D721Med (cell line): Measurements from ENCODE around the gene ZC2HC1C.

Experiments
- DNase-seq: peaks from one replicate; pipeline ENCODE4 v3.0.0; 2011; ENCODE audit warnings: low spot score; ENCODE audit not compliant: insufficient read length
- FAIRE-seq: peaks from 2 replicates; lab custom pipeline; 2011; peaks lifted over from hg19 to GRCh38; lab: Jason Lieb, UNC
- CTCF ChIP-seq: IDR thresholded peaks from 2 replicates; pipeline ENCODE4 v1.5.1; 2012; ENCODE audit warnings: mild to moderate bottlenecking, control low read depth; ENCODE audit not compliant: insufficient read depth; ENCODE audit errors: missing control alignments

Gene ZC2HC1C

GRCh38 chr14:75077794-75078193 is 8.4 kb downstream of the ZC2HC1C start:
- FAIRE-seq (no peak), DNase-seq (no peak)
- no peak for TF ChIP-seq CTCF

DNA sequence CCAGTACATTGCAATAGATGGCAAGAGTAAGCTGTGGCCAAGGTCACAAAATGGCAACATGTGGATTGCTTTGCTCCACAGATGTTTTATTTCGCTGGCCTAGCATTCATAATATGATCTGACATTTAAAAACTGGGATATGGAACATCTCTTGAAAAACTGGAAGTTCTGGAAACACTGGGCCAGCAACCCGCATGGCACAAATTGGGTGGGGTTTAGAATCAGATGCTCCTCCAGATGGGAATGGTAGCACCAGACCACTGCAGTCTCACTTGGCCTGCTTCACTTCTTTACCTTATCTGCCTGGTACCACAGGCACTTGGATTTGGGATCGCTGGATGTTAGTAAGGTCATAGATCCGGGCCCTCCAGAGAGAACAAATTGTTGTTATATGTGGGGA is 10.1 kb downstream of the ZC2HC1C start:
- FAIRE-seq = no peak
- no peak for DNase-seq
- no peak for TF ChIP-seq CTCF

DNA sequence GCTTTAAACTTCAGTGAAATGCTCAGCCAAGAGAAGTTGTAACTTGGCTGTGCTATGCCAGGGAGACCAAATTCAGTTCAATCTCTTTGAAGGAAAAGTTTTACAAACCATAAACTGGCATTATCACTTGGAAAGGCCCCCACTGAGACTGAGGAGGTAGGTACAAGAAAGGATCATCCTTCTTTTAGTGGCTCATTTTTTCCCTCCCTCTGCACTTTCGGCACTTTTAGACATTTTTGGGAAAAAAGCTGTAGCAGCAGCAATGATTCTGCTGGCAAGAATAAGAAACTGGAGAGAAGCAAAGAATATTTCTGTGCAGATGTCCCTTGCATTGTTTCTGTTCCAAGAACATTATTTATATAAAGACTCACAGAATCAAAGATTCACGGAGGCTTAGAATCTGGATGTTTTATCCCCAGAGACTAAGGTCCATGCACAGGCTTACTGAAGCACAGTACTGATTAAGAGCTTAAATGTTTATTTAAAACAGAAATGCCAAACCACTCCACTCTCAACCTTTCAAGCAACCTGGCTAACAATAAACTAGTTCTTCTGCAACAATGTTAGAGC is 12.3 kb downstream of the ZC2HC1C start:
- no peak for TF ChIP-seq CTCF
- no peak for FAIRE-seq
- no peak for DNase-seq

DNA sequence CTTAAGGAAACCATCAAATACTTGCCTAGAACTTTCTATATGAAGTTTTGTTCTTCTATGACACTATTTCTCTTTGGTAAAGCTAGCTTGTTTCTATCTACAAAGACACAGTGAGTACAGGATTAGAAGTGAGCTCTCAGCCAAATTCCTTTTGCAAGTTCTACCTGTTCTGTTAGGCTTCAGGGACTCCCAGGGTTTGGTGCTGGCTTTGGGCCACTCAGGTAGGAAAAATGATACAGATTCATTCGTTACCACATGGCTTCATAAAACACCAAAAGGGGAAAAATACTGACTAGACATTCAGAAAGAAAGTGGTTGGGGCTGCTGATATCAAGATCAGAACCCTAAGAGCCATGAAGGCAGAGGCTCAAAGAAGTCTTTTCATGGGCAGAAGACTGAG is 13.8 kb downstream of the ZC2HC1C start:
- no peak for TF ChIP-seq CTCF
- FAIRE-seq = no peak

GRCh38 chr14:75084513-75084912 is 15.1 kb downstream of the ZC2HC1C start:
- DNase-seq = no peak
- TF ChIP-seq CTCF = peak; percentile 10
- no peak for FAIRE-seq

More for the DNA sequence above, 13.8 kb downstream of the ZC2HC1C start:
- no peak for DNase-seq

DNA sequence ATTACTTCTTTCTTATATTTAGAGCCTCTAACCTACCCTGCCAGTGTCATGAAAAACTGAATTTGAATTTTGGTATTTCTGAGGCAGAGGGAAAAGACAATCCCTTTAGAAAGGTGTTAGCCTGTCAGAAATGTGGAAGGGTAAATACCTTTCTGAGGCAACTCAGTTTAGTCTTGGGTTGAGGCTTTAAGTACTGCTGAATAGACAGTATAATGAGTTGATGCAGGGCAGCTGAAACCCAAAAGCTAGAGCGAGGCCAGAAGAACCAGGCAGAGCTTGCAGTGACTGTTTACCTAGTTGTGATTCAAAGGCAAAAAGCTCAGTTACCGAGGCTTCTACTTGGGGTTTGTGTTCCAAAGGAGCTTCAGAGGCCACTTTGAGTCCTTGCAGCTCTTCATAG is 18.7 kb downstream of the ZC2HC1C start:
- FAIRE-seq = no peak
- no peak for DNase-seq
- TF ChIP-seq CTCF = no peak

DNA sequence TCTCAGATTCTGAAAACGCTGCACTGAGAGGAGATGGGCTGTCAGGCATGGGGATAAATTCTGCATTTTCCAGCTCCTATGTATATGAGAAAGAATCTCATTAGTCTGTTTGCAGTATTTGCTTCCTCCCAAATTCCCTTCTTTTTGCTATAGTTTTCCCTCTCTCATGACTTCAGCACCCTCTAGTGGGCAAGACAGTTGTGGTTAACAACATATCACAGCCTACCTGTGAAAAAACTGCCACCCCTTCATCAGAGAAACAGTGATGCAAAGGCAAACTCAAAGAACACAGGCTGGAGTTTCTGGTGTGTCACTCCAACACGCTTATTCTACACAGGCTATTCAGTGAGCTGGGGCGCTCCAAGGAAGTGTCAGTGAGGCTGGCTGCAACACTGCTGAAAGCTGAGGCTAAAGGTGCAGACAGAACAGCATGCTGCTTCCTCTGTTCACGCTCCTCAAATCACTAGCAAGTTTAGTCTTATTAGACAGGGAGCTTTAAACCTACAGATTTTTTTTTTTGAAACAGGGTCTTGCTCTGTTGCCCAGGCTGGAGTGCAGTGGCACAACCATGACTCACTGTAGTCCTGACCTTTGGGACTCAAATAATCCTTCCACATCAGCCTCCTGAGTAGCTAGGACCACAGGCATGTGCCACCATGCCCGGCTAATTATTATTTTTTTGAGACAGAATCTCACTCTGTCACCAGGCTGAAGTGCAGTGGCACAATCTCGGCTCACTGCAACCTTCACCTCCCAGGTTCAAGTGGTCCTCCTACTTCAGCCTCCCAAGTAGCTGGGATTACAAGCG is 19.3 kb downstream of the ZC2HC1C start:
- FAIRE-seq = peak; percentile 35

More for the DNA sequence above, 19.3 kb downstream of the ZC2HC1C start:
- no peak for DNase-seq
- TF ChIP-seq CTCF = peak; percentile 89
